GM10266 (cell line): Measurements from ENCODE around the gene BAX.

Experiments used
- DNase-seq: peaks from one replicate; pipeline ENCODE4 v3.0.0; 2012; ENCODE audit errors: extremely low spot score
- CTCF ChIP-seq: IDR thresholded peaks from 2 replicates; pipeline ENCODE4 v1.5.1; 2012; ENCODE audit warnings: mild to moderate bottlenecking, low read depth; ENCODE audit not compliant: control insufficient read depth, insufficient read depth; ENCODE audit errors: missing control alignments

The BAX gene

GRCh38 chr19:48934837-48935236 lies 19.8 kb upstream of the BAX start:
- peak; percentile 32 for TF ChIP-seq CTCF
- no peak for DNase-seq

GRCh38 chr19:48935864-48936263 lies 18.8 kb upstream of the BAX start:
- no peak for DNase-seq
- TF ChIP-seq CTCF = no peak

- DNase-seq = no peak
- no peak for TF ChIP-seq CTCF
These were observed 16.4 kb upstream of the BAX start for GRCh38 chr19:48938256-48938655.

GRCh38 chr19:48940902-48941301 lies 13.8 kb upstream of the BAX start:
- no peak for DNase-seq
- no peak for TF ChIP-seq CTCF

- no peak for TF ChIP-seq CTCF
- DNase-seq = no peak
These were observed 11.6 kb upstream of the BAX start for GRCh38 chr19:48943081-48943480.

GRCh38 chr19:48945415-48945814 lies 9.3 kb upstream of the BAX start:
- no peak for TF ChIP-seq CTCF
- no peak for DNase-seq

GRCh38 chr19:48945817-48946216 lies 8.9 kb upstream of the BAX start:
- no peak for DNase-seq
- TF ChIP-seq CTCF = no peak
